T47D (cell line): ENCODE results near the gene DUSP11.
"Not testable (repeated sequence)": the region's sequence is repeated elsewhere in the genome, so short reads cannot be mapped to it uniquely, and the experiment has no call there.

Experiments
- DNase-seq, 2 experiments: peaks; one replicate each; pipeline versions ENCODE4 v3.0.0 to v3.0.0-alpha.2; 2011 to 2012; ENCODE audit warnings: low read depth in 1 of 2, low spot score in 1 of 2
- JUND ChIP-seq: IDR thresholded peaks from 2 replicates; pipeline ENCODE4 v1.6.1; 2012; ENCODE audit warnings: low read depth
- in situ Hi-C: cut with HindIII; loops from 2 replicates; pipeline ENCODE4 v1.10.0; 2016; ENCODE audit warnings: low sequenced_read_pairs, low pct_unique_long_range_greater_than_20kb

Gene DUSP11

DNA sequence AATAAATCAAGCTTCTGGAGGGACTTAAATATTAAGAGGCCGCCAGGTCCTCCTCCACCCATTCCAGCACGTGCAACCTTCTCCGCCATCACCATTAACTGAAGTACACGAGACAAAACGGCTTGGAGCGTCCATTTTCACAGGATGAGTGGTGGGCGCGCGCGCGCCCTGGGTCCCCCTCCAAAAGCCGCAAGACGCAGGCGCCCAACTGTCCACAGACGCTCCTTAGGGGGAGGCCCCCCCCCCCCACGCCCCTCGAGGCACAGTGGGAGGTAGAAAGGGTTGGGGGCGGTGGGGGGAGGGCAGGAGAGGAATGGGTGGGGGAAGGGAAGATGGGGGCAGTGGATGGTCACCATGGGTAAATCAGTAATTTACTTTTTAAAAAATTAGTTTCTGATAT is 38.4 kb upstream of the DUSP11 start:
- no peak for TF ChIP-seq JUND
- in situ Hi-C loops: no loop called here

DNA sequence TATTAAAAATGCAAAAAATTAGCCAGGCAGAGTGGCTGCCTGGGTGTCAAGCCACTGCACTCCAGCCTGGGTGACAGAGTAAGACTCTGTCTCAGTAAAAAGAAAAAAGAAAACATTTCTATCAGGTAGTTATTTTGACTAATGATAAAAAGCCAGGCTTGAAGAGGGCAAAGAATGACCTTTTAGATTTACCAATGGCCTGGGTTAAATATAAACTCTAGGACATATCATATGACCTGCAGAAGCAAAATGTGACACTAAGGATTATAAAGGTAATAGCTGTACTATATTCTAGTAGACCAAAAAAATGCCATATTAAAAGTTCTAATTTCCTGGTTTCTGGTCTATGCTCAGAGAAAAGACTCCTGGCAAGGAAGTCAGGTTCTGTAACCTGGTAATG is 32.7 kb upstream of the DUSP11 start:
- in situ Hi-C loops: no loop called here
- no peak for DNase-seq
- TF ChIP-seq JUND: no peak

More for the DNA sequence above, 38.4 kb upstream of the DUSP11 start:
- no peak for DNase-seq

DNA sequence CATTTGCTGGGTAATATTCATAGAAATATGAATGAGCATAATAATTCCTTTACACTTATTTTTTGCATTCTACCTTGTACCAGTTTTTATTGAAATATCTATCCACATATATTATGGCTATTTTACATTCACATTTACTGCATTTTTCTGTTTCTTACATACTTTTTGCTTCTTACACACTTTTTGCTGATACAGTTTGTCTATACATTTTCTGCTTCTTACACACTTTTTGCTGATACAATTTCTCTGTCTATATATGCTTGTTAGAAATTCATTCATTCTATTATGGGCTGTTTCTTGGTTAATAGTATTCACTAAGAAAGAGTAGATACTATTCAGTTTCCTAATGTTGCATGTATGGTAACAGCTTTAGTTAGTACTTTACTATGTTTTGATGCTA is 32.0 kb upstream of the DUSP11 start:
- in situ Hi-C loops: no loop called here
- TF ChIP-seq JUND: no peak
- DNase-seq: no peak

DNA sequence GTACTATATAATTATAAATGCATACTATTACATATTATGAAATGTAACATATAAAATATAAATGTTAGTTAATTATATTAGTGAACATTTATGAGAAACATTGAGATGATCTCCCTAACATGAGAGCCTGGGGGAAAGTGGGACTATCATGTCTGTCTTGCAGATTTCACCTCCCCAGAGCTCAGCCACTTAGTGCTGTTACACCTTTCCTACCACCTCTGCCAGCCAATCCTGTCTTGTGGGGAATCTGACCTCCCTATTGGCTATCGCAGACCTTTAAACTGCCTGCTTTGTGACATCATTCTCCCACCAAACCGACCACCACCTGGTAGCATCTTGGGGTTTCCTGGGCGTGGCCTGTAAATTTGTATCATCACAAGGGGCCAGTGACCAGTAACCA is 4.0 kb upstream of the DUSP11 start, which contains the start of gene C2orf78:
Gene C2orf78 (plus strand): TSS at position 301 of the 400 bp plus-strand sequence. CDS start 127 bp downstream, outside the sequence.
- not testable (repeated sequence) for DNase-seq

DNA sequence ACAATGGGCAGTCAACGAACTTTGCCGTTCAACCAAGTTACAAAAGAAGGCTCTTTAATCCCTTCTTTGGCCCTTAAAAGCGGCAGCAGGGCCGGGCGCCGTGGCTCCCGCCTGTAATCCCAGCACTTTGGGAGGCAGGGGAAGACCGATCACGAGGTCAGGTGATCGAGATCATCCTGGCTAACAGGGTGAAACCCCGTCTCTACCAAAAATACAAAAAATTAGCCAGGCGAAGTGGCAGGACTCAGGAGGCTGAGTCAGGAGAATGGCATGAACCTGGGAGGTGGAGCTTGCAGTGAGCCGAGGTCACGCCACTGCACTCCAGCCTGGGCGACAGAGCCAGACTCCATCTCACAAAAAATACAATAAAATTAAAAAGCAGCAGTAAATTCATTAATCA is 3.5 kb upstream of the DUSP11 start:
- in situ Hi-C loops, DNase-seq: not testable (repeated sequence)

More for the DNA sequence above, 4.0 kb upstream of the DUSP11 start, which contains the start of gene C2orf78:
- in situ Hi-C loops: not testable (repeated sequence)

DNA sequence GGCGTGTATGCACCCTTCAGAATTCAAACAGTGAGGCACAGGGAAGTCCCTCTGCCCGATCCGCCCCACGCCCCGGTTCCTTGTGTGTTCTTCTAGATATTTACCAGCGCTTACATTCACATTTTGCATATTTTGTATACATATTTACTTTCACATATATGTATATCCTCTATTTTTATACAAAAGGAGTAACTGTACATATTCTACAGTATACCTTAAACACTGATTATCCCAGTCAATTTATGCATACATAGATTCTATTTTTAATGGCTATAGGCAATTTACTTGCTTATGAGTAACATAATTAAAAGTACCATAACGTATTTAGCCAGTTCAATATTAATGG is 307 bp upstream of the DUSP11 start:
- in situ Hi-C loops: no loop called here
- DNase-seq: no peak
- no peak for TF ChIP-seq JUND

DNA sequence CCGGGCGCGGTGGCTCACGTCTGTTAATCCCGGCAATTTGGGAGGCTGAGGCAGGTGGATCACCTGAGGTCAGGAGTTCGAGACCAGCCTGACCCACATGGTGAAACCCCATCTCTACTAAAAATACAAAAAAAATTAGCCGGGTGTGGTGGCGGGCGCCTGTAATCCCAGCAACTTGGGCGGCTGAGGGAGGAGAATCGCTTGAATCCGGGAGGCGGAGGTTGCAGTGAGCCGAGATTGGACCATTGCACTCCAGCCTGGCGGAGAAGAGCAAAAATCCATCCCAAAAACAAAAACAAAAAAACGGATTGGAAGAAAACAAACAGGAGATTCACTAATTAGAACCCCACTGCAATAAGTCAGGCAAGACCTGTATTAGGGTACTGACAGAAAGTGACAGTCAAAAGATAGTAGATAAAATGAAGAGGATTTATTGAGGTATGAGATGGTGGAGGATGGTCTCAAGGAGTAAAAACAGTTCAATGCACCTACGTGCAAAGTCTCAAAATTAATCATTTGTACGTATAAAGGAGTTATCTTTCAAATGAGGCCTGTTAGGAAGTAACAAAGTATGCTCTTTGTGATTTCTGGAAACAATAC is 936 bp downstream of the DUSP11 start:
- in situ Hi-C loops, DNase-seq: not testable (repeated sequence)

DNA sequence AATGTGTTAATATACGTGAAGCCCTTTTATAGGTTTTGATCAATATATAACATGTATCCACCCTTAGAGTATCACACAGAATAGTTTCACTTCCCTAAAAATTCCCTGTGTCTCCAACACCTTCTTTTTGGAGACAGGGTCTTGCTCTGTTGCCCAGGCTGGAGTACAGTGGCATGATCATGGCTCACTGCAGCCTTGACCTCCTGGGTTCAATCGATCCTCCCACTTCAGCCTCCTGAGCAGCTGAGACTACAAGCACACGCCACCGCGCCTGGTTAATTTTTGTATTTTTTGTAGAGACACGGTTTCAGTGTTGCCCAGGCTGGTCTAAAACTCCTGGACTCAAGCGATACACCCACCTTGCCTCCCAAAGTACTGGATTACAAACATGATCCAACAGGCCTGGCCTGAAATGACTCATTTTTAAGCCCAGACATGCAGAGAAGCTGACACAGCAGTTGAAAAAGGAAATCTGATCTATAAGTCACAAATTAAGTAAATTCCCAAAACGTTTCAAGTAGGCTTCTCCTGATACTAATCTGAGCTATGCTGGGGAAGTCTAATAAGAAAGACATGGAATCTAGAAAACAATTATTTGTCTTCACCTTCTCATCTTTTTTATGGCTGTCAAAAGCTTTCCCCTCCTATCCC is 2.9 kb downstream of the DUSP11 start:
- TF ChIP-seq JUND: no peak
- DNase-seq: no peak
- in situ Hi-C loops: no loop called here

DNA sequence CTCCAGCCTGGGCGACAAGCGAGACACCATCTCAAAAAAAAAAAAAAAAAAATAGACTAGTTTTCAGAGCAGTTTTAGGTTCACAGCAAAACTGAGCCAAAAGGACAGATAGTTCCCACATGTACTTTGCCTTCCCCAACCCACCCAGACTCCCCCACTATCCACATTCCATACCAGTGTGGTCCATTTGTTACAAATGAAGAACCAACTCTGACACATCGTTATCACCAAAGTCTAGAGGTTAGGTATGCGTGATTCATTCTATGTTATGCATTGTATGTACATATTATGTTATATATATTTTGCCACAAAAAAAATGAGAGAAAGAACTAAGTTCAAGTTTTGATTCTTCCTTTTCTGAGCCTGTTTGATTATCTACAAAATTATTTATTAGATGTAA is 3.5 kb downstream of the DUSP11 start:
- in situ Hi-C loops: no loop called here
- DNase-seq: no peak
- no peak for TF ChIP-seq JUND

DNA sequence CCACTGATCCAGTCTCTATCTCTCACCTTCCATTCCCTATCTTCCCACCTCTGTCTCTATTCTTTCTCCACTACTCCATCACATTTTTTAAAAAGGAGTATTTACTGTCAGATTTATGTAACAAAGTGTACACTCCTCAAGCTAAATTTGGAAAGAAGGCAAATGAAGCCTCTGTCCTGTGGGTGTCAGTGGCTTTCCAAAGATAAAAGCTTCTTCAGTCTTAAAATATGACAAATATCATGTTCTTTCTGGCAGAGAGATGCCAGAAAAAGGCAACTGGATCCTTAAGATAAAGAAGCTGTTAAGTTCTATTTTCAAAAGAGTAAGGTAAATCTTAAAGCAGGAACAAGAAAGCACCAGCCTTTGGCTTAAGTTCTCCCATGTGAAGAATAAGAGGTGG is 7.1 kb downstream of the DUSP11 start:
- in situ Hi-C loops: no loop called here
- DNase-seq: no peak
- no peak for TF ChIP-seq JUND

DNA sequence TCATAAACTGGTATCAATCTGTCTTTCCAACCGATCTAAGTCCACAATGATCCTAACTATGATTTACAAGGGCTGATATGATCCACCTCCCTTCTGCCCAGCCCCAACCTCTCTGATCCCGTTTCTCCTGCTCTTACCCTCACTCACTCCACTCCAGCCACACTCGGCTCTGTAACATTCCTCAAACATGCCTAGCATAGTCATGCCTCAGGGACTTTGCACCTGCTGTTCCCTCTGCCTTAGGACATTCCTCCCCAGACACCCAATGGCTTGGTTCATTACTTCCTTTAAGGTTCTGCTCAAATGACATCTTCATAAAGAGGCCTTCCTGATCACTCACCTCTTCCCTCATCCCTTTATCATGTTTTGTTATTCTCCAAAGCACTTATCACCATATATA is 9.2 kb downstream of the DUSP11 start:
- in situ Hi-C loops: no loop called here
- no peak for DNase-seq
- no peak for TF ChIP-seq JUND

DNA sequence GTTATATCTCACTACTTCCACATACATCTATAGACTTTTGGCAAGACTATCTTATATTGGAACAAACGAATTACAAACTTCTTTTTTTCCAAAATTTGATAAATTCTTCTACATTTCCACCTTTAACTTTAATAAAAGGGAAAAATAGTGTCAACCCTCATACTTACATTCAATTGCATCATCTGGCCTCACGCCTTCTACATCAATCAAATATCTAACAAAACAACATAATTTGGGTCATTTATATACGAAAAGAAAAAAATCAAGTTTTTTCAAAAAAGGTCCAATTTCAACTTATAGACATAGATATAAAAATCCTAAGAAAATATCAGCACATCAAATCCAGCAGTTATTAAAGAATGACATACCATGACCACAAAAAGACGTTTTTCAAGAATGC is 12.9 kb downstream of the DUSP11 start:
- in situ Hi-C loops: no loop called here
- DNase-seq: no peak
- no peak for TF ChIP-seq JUND

DNA sequence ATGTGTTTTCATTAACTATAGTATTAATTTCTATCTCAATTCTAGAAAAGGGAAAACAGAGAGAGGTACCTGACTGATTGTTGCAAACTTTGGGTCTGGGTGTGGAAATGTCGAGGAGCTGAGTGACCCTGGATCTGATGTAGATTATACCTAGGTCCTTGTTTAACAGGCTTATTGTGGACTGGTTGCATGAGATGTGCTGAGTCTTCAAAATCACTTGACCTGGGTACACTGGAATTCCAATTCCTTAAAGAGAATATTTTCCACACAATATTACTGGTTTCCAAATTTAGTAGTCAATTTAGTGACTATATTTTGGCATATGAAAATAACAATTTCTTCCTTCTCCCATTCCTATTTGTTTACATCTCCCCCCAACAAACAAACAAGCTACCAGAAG is 13.6 kb downstream of the DUSP11 start:
- no peak for DNase-seq
- TF ChIP-seq JUND: no peak
- in situ Hi-C loops: no loop called here

DNA sequence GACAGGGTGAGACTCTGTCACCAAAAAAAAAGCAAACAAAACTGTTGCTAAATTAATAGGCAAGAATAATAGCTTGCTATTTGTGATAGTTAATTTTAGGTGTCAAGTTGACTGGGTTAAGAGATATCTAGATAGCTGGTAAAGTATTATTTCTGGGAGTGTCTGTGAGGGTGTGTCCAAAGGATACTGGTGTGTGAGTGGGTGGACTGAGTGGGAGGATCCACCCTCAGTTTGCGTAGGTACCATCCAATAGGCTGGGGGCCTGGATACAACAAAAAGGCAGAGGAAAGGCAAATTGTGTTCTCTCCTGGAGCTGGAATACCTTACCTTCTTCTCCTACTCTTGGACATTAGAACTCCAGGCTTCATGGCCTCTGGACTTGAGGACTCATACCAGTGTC is 15.0 kb downstream of the DUSP11 start:
- no peak for TF ChIP-seq JUND
- no peak for DNase-seq
- in situ Hi-C loops: no loop called here
